ENCODE results near the gene XPO1. TPM values are rescaled to one million over a fixed set of nuclear protein-coding genes. Genes with fewer than 3 reads are reported as not detected.

Gene XPO1
- total and polyA plus RNA-seq, 2 donors (not counting 3 experiments of a cell fraction or from before 2014, with no cell fraction given): 46.7 to 166 TPM

- no peak overlapping the region for H3K9ac ChIP-seq (replicated peaks; ENCODE audit: extremely low read depth, insufficient read depth, low read length)
- ChIA-PET CTCF (interaction anchor here (1.7 kb wide), 1 partner anchor 9 kb away, joined by 6 read pairs; no protein-coding TSS in a partner anchor), POLR2A (no interaction called here)
- H3K4me1 ChIP-seq (ENCODE audit: control insufficient read depth, extremely low read depth, insufficient read depth, low read length): no peaks in the 10 kb centered on the region
- no peak overlapping the region for H2AFZ ChIP-seq (ENCODE audit: low read depth, low read length)
- no peak overlapping the region for H3K27ac ChIP-seq (ENCODE audit: insufficient read depth, low read depth, low read length)
- no TSS peak for BruUV-seq (replicated peaks)
- H3K36me3 ChIP-seq (ENCODE audit: control insufficient read depth in 2 of 2, extremely low read depth in 1 of 2, insufficient read depth in 2 of 2, low read length in 2 of 2): no peaks in the 10 kb centered on the region
- peaks cover 98% of the 10 kb centered on the region for H3K79me2 ChIP-seq (ENCODE audit: control insufficient read depth, insufficient read depth, low read length)
- DNase-seq (ENCODE audit: low read depth, low spot score) (no peak), FAIRE-seq (no peak)
- H3K9me3 ChIP-seq (replicated peaks; ENCODE audit: control insufficient read depth, insufficient read depth, low read length): no peaks in the 10 kb centered on the region
- intact Hi-C loops (cut with micrococcal nuclease): no loop called here
- no peak for TF ChIP-seq POLR2AphosphoS5 (IDR thresholded peaks at IDR 0.05; ENCODE audit: insufficient read depth, low read depth, low read length)
- no peak for TF ChIP-seq MYC (IDR thresholded peaks at IDR 0.05; ENCODE audit: low read depth, low read length)
- TF ChIP-seq CTCF (IDR thresholded peaks at IDR 0.05; ENCODE audit: extremely low read depth in 1 of 2, insufficient read depth in 1 of 2, low read depth in 1 of 2, low read length in 2 of 2): no peak
- TF ChIP-seq POLR2A (IDR thresholded peaks at IDR 0.05; ENCODE audit: low read depth, low read length): no peak
- no peak for TF ChIP-seq EZH2 (IDR thresholded peaks at IDR 0.05; ENCODE audit: borderline replicate concordance, low read depth, low read length, severe bottlenecking)
- no peak for TF ChIP-seq FOS (IDR thresholded peaks at IDR 0.05; ENCODE audit: borderline replicate concordance, insufficient read depth, low read length)
- no peak for TF ChIP-seq JUN (IDR thresholded peaks at IDR 0.05; ENCODE audit: borderline replicate concordance, insufficient read depth, insufficient read length, low read depth)
- TF ChIP-seq MAX (IDR thresholded peaks at IDR 0.05; ENCODE audit: insufficient read depth, insufficient read length): no peak
- no peak for TF ChIP-seq GATA2 (IDR thresholded peaks at IDR 0.05; ENCODE audit: insufficient read depth, insufficient read length, low read depth, low read length)
- dilution Hi-C loops (cut with MboI; ENCODE audit: extremely low pct_ligation_motif_present, low sequenced_read_pairs): no loop called here
- H4K20me1 ChIP-seq (replicated peaks; ENCODE audit: control insufficient read depth, extremely low read depth, insufficient read depth, low read length): peaks cover 4% of the 10 kb centered on the region
- H3K4me3 ChIP-seq (replicated peaks in 1 of 3; ENCODE audit: insufficient read depth in 1 of 3, low read depth in 1 of 3, low read length in 3 of 3): no peak overlapping the region
- H3K27me3 ChIP-seq (ENCODE audit: control insufficient read depth in 2 of 2, insufficient read depth in 2 of 2, low read length in 2 of 2): no peaks in the 10 kb centered on the region
- H3K4me2 ChIP-seq (ENCODE audit: insufficient read depth, low read length): no peak overlapping the region
- H3K9me1 ChIP-seq (replicated peaks; ENCODE audit: control insufficient read depth, extremely low read depth, insufficient read depth, low read length): no peaks in the 10 kb centered on the region
Observed at GRCh38 chr2:61435291-61435690, 102.9 kb downstream of the XPO1 start.
